HEK293T (cell line): ENCODE data around the gene TOR4A.

ENCODE experiments used
- ARNT ChIP-seq: fragments of 450-650 bp; IDR thresholded peaks from 2 replicates; pipeline ENCODE4 v1.6.1; 2017; ENCODE audit warnings: mild to moderate bottlenecking
- ELF4 ChIP-seq: fragments of 450-650 bp; IDR thresholded peaks from 2 replicates; pipeline ENCODE4 v1.6.1; 2017; ENCODE audit warnings: antibody characterized with exemption
- FOXM1 ChIP-seq: fragments of 450-650 bp; IDR thresholded peaks from 2 replicates; pipeline ENCODE4 v1.6.1; 2017; ENCODE audit warnings: mild to moderate bottlenecking, borderline replicate concordance
- L3MBTL2 ChIP-seq: fragments of 450-650 bp; conservative IDR thresholded peaks from 2 replicates; pipeline ENCODE4 v1.6.1; 2016; ENCODE audit warnings: mild to moderate bottlenecking
- SP1 ChIP-seq: fragments of 450-650 bp; IDR thresholded peaks from 2 replicates; pipeline ENCODE4 v1.6.1; 2017
- SUZ12 ChIP-seq: fragments of 450-650 bp; IDR thresholded peaks from 2 replicates; pipeline ENCODE4 v1.6.1; 2016; ENCODE audit warnings: mild to moderate bottlenecking
- TARDBP ChIP-seq: fragments of 450-650 bp; IDR thresholded peaks from 2 replicates; pipeline ENCODE4 v1.6.1; 2016
- ZNF384 ChIP-seq: fragments of 450-650 bp; IDR thresholded peaks from 2 replicates; pipeline ENCODE4 v1.6.1; 2016

- TF ChIP-seq L3MBTL2 (no peak), ELF4 (no peak), ZNF384 (no peak), SUZ12 (no peak), FOXM1 (no peak), SP1 (no peak), ARNT (no peak), TARDBP (no peak)
Observed at GRCh38 chr9:137270929-137271695, 6.4 kb upstream of the TOR4A start.
